ENCODE data around the gene KCTD21.

KCTD21 gene

DNA sequence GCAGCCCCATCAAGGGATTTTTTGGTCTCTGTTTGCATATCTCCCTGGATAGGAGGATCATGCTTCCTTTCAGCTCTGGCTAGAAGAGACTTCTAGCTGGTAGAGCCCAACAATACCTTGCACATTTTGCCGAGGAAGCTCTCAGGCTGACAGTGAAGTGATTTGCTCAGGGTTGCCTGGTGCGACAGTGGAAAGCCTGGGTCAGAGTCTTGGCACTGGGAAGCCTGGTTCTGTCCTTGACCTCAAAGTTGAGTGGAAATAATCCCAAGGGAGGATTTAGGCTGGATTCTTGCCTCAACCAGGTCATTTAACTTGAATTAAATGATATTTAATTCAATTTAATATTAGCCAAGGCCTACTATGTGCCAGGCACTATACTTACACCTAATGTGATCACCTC lies 24.6 kb downstream of the KCTD21 start:
- Histone ChIP-seq H3K27me3 (ENCODE audit: insufficient read depth, poor library complexity, severe bottlenecking) (no peaks in the 10 kb centered on the region), H3K4me3 (replicated peaks; ENCODE audit: insufficient read depth, low read length) (no peak overlapping the region), H3K27ac (replicated peaks) (no peak overlapping the region)
- TF ChIP-seq GABPA (IDR thresholded peaks at IDR 0.05; ENCODE audit: low read depth) = no peak
- TF ChIP-seq, protein P1, sequence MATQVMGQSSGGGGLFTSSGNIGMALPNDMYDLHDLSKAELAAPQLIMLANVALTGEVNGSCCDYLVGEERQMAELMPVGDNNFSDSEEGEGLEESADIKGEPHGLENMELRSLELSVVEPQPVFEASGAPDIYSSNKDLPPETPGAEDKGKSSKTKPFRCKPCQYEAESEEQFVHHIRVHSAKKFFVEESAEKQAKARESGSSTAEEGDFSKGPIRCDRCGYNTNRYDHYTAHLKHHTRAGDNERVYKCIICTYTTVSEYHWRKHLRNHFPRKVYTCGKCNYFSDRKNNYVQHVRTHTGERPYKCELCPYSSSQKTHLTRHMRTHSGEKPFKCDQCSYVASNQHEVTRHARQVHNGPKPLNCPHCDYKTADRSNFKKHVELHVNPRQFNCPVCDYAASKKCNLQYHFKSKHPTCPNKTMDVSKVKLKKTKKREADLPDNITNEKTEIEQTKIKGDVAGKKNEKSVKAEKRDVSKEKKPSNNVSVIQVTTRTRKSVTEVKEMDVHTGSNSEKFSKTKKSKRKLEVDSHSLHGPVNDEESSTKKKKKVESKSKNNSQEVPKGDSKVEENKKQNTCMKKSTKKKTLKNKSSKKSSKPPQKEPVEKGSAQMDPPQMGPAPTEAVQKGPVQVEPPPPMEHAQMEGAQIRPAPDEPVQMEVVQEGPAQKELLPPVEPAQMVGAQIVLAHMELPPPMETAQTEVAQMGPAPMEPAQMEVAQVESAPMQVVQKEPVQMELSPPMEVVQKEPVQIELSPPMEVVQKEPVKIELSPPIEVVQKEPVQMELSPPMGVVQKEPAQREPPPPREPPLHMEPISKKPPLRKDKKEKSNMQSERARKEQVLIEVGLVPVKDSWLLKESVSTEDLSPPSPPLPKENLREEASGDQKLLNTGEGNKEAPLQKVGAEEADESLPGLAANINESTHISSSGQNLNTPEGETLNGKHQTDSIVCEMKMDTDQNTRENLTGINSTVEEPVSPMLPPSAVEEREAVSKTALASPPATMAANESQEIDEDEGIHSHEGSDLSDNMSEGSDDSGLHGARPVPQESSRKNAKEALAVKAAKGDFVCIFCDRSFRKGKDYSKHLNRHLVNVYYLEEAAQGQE (IDR thresholded peaks at IDR 0.05; ENCODE audit: insufficient replicate concordance, low read depth) = no peak
- no peak for TF ChIP-seq POLR2AphosphoS5 (IDR thresholded peaks at IDR 0.05; ENCODE audit: low read depth)
- TF ChIP-seq, protein P2, sequence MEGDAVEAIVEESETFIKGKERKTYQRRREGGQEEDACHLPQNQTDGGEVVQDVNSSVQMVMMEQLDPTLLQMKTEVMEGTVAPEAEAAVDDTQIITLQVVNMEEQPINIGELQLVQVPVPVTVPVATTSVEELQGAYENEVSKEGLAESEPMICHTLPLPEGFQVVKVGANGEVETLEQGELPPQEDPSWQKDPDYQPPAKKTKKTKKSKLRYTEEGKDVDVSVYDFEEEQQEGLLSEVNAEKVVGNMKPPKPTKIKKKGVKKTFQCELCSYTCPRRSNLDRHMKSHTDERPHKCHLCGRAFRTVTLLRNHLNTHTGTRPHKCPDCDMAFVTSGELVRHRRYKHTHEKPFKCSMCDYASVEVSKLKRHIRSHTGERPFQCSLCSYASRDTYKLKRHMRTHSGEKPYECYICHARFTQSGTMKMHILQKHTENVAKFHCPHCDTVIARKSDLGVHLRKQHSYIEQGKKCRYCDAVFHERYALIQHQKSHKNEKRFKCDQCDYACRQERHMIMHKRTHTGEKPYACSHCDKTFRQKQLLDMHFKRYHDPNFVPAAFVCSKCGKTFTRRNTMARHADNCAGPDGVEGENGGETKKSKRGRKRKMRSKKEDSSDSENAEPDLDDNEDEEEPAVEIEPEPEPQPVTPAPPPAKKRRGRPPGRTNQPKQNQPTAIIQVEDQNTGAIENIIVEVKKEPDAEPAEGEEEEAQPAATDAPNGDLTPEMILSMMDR (IDR thresholded peaks at IDR 0.05; ENCODE audit: insufficient read depth, low read length) = no peak
- no peak for TF ChIP-seq SPI1 (IDR thresholded peaks at IDR 0.05; ENCODE audit: borderline replicate concordance, low read depth)
- no peak for DNase-seq (ENCODE audit: low read depth in 1 of 2, low spot score in 1 of 2)

DNA sequence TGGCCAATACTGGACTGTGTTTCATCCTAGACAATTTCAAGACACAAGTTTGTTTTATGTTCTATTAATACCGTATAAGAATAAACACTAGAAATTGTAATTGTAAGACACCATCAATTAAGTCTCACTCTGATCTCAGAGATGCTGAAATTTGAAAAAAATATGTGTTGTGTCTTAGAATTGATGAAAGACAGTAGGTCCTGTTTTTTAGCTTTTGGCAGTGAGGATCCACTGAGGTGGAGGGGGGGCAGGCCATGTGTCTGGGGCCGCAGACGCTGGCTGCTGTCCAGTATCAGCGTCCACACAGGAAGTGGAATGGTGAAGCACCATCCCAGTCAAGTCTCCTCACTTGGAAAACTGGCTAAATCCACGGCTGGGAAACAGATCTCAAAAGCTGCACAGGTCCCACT lies 26.5 kb downstream of the KCTD21 start:
- no peak for DNase-seq (ENCODE audit: low read depth in 1 of 2, low spot score in 1 of 2)
- TF ChIP-seq, protein P1 (IDR thresholded peaks at IDR 0.05; ENCODE audit: insufficient replicate concordance, low read depth) = no peak
- TF ChIP-seq, protein P2 (IDR thresholded peaks at IDR 0.05; ENCODE audit: insufficient read depth, low read length) = no peak
- TF ChIP-seq POLR2AphosphoS5 (IDR thresholded peaks at IDR 0.05; ENCODE audit: low read depth) = no peak
- TF ChIP-seq GABPA (IDR thresholded peaks at IDR 0.05; ENCODE audit: low read depth) = no peak
- no peak for TF ChIP-seq SPI1 (IDR thresholded peaks at IDR 0.05; ENCODE audit: borderline replicate concordance, low read depth)
- Histone ChIP-seq H3K27ac (replicated peaks) (no peak overlapping the region), H3K27me3 (ENCODE audit: insufficient read depth, poor library complexity, severe bottlenecking) (no peaks in the 10 kb centered on the region), H3K4me3 (replicated peaks; ENCODE audit: insufficient read depth, low read length) (no peak overlapping the region)

DNA sequence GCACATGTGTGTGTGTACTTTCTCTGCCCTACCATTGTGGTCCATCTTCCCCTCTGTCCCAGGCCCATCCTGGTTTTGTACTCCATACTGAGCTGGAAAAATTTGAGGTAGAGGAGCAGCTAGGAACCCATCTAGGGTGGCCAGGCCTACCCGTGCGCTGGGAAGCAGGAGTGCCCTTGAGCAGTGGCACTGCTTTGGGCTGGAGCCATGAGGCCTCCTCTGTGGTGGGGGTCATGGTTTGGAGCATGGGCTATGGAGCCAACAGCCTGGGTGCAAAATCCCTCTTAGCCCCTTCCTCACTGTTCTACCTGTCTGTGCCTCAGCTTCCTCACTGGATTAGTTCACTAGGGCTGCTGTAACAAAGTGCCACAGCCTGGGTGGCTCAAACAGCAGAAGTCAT lies 27.1 kb downstream of the KCTD21 start:
- TF ChIP-seq SPI1 (IDR thresholded peaks at IDR 0.05; ENCODE audit: borderline replicate concordance, low read depth) (no peak), GABPA (IDR thresholded peaks at IDR 0.05; ENCODE audit: low read depth) (no peak), POLR2AphosphoS5 (IDR thresholded peaks at IDR 0.05; ENCODE audit: low read depth) (no peak)
- TF ChIP-seq, protein P2 (IDR thresholded peaks at IDR 0.05; ENCODE audit: insufficient read depth, low read length) = no peak
- TF ChIP-seq, protein P1 (IDR thresholded peaks at IDR 0.05; ENCODE audit: insufficient replicate concordance, low read depth) = no peak
- Histone ChIP-seq H3K27ac (replicated peaks) (no peak overlapping the region), H3K4me3 (replicated peaks; ENCODE audit: insufficient read depth, low read length) (no peak overlapping the region), H3K27me3 (ENCODE audit: insufficient read depth, poor library complexity, severe bottlenecking) (no peaks in the 10 kb centered on the region)
- DNase-seq (ENCODE audit: low read depth in 1 of 2, low spot score in 1 of 2) = no peak
